Activated naive CD8-positive, alpha-beta T cell treated with anti-CD3 and anti-CD28 coated beads, Interleukin-2, amount 50 U/mL, for 24 hours (primary cell): ENCODE measurements around the gene PHKB.
"Not testable (repeated sequence)": the region's sequence is repeated elsewhere in the genome, so short reads cannot be mapped to it uniquely, and the experiment has no call there.

ENCODE experiments used
- ATAC-seq: fragments of 150-1000 bp; cut with Tn5 transposase; one replicate; pipeline ENCODE4 v1.10.0; 2021
- DNase-seq: peaks from one replicate; pipeline ENCODE4 v3.0.0; 2021
- H3K27ac Mint-ChIP-seq: one replicate; pipeline ENCODE4 v1.8.0; 2021; ENCODE audit warnings: mild to moderate bottlenecking, mixed read lengths
- H3K27me3 Mint-ChIP-seq: one replicate; pipeline ENCODE4 v1.8.0; 2021; ENCODE audit warnings: mixed read lengths
- H3K36me3 Mint-ChIP-seq: one replicate; pipeline ENCODE4 v1.8.0; 2021; ENCODE audit warnings: low read depth, mixed read lengths
- H3K4me1 Mint-ChIP-seq: one replicate; pipeline ENCODE4 v1.8.0; 2021; ENCODE audit warnings: mixed read lengths
- H3K4me3 Mint-ChIP-seq: one replicate; pipeline ENCODE4 v1.8.0; 2021; ENCODE audit warnings: mild to moderate bottlenecking, moderate library complexity, mixed read lengths
- H3K9me3 Mint-ChIP-seq: one replicate; pipeline ENCODE4 v1.8.0; 2021; ENCODE audit warnings: mixed read lengths

The PHKB gene

DNA sequence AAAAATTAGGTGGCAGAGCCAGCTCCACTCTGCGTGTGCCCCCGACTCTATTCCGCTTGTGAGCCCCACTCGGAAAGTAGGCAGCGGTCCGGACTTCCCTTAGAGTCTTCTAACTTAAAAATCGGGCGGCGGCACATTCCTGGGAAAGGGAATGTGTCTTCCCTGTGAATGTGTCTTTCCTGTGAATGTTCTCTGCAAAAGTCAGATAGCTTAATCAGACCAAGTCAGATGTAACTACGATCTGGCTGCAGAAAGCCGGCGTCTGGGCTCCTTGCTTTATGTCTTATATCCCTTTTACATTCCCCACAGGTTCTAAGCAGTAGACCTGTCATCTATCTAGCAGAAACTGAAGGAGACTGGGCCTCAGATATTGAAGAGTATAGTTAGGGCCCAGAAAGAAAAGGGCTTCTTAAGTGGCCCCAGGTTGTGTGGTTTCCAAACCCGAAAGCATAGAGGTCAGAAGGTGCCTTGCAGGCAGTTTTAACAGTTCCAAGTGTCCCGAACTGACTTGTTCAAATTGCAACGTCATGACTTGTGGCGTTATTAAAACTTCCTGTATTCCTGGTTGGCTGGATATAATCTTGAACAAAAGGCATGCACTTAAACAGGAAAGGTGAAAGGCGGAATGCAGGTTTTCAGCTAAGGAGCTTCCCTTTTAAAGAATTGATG, 601 bp downstream of the PHKB start:
- peak overlapping the region; percentile 99 for H3K4me3 Mint-ChIP-seq
- H3K27ac Mint-ChIP-seq = peak overlapping the region; percentile 90
- no peak for DNase-seq
- ATAC-seq = peak; percentile 21
- peaks cover 3% of the 10 kb centered on the region for H3K36me3 Mint-ChIP-seq
- H3K4me1 Mint-ChIP-seq = peaks cover 64% of the 10 kb centered on the region
- no peaks in the 10 kb centered on the region for H3K9me3 Mint-ChIP-seq
- no peaks in the 10 kb centered on the region for H3K27me3 Mint-ChIP-seq

DNA sequence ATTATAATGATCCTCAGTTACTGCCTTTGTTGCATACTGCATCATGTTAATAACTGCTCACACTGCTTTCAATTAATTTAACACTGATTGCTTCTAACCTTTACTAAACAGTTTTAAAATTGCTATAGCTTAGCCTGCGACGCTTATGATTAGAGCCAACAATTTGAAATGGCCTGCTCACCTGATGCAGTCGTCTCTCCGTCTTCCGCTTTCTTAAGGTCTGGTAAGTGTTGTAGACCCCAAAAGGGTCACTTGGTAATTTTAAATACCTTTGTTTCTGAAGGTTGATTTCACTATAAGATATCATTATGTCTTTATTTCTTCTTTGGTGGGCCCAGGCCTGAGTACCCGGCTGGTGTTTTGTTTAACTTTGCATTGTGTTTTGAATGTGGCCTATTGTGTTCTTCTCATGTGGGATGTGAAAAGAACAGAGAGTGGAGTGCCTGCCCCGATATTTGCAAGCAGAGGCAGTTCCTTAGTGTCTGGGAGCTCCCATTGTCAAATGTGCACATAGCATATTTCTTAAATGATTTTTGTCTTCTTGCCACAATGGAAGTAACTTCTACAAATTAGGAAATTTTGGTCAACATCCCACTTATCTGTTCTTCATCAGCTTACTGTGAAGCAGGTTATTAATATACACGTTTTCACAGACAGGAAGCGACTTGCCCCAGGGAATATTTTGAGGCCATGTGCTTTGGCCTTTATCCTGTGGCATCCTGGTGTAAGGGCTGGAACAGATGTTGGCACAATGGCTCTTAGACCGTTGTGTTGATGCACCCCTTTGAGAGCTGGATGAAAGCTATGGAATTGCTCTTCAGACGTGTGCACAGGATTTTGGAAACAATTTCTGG, 2.9 kb downstream of the PHKB start:
- H3K4me1 Mint-ChIP-seq = peaks cover 55% of the 10 kb centered on the region

DNA sequence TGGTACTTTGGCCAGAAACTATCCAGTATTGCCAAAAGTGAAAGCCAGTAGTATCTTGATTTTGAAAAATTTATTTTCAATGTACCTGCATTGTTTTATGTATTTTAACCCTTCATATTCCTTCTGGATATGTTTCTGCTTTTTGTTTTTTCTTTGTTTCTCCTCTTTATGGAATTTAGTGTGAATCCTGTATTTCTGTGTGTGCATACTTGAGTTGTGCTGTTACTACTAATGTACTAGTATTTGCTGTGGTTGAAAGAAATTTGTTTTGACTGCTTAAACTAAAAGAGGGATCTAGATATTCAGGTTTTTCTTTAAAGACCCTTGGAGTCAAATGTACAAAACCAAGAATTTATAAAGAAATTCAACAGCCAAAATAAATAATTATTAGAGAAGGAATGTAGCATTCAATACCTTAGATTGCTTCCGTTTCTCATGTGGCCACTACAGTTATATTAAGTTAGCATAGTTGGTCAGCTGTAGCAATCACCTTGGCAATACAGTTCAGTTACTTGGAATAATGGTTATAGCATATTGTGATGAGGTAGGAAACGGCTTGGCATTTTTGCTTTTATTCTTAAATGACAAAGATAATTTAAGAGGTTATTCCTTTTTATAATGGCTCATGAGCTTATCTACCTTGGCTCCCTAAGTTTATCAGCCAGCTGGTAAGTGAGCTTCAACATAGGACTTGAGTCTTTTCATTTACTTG, 4.9 kb downstream of the PHKB start:
- H3K27ac Mint-ChIP-seq = no peak overlapping the region
- peaks cover 6% of the 10 kb centered on the region for H3K36me3 Mint-ChIP-seq
- H3K4me1 Mint-ChIP-seq = peaks cover 39% of the 10 kb centered on the region
- DNase-seq (no peak), ATAC-seq (no peak)
- no peaks in the 10 kb centered on the region for H3K9me3 Mint-ChIP-seq
- no peak overlapping the region for H3K4me3 Mint-ChIP-seq
- no peaks in the 10 kb centered on the region for H3K27me3 Mint-ChIP-seq

More for the DNA sequence above, 2.9 kb downstream of the PHKB start:
- no peak overlapping the region for H3K27ac Mint-ChIP-seq
- ATAC-seq (no peak), DNase-seq (no peak)
- no peaks in the 10 kb centered on the region for H3K9me3 Mint-ChIP-seq
- no peak overlapping the region for H3K4me3 Mint-ChIP-seq
- H3K36me3 Mint-ChIP-seq = peaks cover 2% of the 10 kb centered on the region
- no peaks in the 10 kb centered on the region for H3K27me3 Mint-ChIP-seq

DNA sequence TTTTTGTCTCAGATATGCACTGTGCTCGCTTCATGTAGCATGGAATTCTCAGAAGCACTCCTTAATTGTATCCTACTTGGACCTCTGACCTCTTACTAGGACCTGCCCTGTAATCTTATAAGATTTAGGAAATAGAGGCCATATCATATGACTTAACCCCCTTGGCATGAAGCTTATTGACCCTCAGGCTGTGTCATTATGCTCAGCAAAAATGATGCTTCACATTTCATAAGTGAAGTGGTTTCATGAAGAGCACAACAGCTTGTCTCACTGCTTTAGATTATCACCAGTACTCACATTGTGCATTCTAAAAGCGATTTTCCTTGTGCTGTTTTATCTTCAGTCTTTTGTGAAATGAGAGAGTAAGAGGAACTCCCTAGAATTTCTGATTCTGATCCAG, 6.4 kb downstream of the PHKB start:
- H3K27ac Mint-ChIP-seq = no peak overlapping the region
- DNase-seq (no peak), ATAC-seq (no peak)
- no peaks in the 10 kb centered on the region for H3K27me3 Mint-ChIP-seq
- H3K36me3 Mint-ChIP-seq = peaks cover 8% of the 10 kb centered on the region
- H3K4me1 Mint-ChIP-seq = peaks cover 30% of the 10 kb centered on the region
- H3K4me3 Mint-ChIP-seq = no peak overlapping the region
- no peaks in the 10 kb centered on the region for H3K9me3 Mint-ChIP-seq

DNA sequence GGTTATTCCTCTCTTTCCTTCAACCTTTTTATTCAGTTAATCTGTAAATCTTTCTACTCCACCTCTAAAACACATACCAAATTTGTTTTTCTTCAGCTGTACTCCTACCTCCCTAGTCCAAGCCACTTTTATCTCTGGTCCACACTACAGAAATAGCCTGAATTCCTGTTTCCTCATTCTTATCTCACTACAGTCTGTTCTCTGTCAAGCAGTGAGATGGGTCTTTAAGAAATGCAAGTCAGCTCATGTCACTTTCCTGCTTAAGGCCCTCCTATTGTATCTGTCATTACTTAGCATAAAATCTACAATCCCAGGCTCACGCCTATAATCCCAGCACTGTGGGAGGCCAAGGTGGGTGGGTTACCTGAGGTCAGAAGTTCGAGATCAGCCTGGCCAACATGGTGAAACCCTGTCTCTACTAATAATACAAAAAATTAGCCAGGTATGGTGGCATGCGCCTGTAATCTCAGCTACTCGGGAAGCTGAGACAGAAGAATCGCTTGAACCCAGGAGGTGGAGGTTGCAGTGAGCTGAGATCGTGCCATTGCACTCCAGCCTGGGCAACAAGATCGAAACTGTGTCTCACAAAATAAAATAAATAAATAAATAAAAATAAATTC, 7.0 kb downstream of the PHKB start:
- H3K27me3 Mint-ChIP-seq, H3K27ac Mint-ChIP-seq, DNase-seq, ATAC-seq, H3K36me3 Mint-ChIP-seq, H3K9me3 Mint-ChIP-seq, H3K4me3 Mint-ChIP-seq: not testable (repeated sequence)
- H3K4me1 Mint-ChIP-seq = peaks cover 24% of the 10 kb centered on the region

DNA sequence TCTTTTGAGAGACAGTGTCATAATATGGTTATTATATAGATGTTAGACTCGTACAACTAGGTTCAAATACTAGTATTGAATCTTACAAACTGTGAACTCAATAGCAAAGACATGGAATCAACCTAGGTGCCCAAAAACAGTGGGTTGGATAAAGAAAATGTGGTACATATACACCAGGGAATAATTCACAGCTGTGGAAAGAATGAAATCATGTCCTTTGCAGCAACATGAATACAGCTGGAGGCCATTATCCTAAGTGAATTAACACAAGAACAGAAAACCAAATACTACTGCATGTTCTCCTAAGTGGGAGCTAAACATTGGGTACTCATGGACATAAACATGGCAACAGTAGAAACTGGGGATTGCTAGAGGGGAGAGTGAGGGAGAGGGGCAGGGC, 8.1 kb downstream of the PHKB start:
- no peak overlapping the region for H3K4me3 Mint-ChIP-seq
- H3K36me3 Mint-ChIP-seq = peaks cover 10% of the 10 kb centered on the region
- DNase-seq = no peak
- no peaks in the 10 kb centered on the region for H3K27me3 Mint-ChIP-seq
- H3K27ac Mint-ChIP-seq = no peak overlapping the region
- no peaks in the 10 kb centered on the region for H3K9me3 Mint-ChIP-seq
- peaks cover 13% of the 10 kb centered on the region for H3K4me1 Mint-ChIP-seq
- no peak for ATAC-seq

DNA sequence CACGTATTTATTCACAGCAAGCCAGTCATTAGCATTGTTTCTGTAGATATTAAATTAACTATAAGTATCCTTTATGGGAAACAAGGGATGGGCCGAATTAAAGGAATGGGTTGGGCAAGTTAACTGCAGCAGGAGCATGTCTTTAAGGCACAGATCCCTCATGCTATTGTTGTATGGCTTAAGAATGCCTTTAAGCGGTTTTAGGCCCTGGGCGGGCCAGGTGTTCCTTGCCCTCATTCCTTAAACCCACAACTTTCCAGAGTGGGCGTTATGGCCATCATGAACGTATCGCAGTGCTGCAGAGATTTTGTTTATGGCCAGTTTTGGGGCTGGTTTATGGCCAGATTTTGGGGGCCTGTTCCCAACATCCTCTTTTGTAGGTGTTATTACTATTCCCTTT, 9.1 kb downstream of the PHKB start:
- ATAC-seq = no peak
- peaks cover 6% of the 10 kb centered on the region for H3K4me1 Mint-ChIP-seq

DNA sequence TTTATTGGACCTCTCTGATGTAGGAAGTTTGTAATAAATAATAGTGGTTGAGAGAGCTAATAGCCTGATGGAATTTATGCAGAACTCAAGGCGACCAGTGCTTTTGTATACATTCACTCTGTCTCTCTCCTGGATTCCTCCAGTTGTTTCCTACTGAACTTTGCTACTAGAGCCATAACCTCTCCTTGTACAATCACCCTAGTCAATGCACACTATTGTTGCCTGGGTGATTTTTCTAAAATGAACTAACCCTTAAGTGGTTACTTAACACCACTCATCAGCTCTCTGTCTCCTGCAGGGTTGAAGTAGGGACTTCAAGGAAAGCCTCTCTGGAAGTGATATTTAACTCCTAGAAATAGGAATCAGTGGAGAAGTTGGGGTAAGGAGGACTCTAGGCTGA, 9.7 kb downstream of the PHKB start:
- H3K27me3 Mint-ChIP-seq = no peaks in the 10 kb centered on the region
- H3K4me1 Mint-ChIP-seq = peaks cover 2% of the 10 kb centered on the region
- no peak overlapping the region for H3K4me3 Mint-ChIP-seq
- DNase-seq (no peak), ATAC-seq (no peak)
- no peak overlapping the region for H3K27ac Mint-ChIP-seq
- no peaks in the 10 kb centered on the region for H3K9me3 Mint-ChIP-seq
- H3K36me3 Mint-ChIP-seq = peaks cover 10% of the 10 kb centered on the region

More for the DNA sequence above, 9.1 kb downstream of the PHKB start:
- Mint-ChIP-seq H3K27ac (no peak overlapping the region), H3K36me3 (peaks cover 10% of the 10 kb centered on the region), H3K27me3 (no peaks in the 10 kb centered on the region), H3K9me3 (no peaks in the 10 kb centered on the region), H3K4me3 (no peak overlapping the region)
- no peak for DNase-seq

DNA sequence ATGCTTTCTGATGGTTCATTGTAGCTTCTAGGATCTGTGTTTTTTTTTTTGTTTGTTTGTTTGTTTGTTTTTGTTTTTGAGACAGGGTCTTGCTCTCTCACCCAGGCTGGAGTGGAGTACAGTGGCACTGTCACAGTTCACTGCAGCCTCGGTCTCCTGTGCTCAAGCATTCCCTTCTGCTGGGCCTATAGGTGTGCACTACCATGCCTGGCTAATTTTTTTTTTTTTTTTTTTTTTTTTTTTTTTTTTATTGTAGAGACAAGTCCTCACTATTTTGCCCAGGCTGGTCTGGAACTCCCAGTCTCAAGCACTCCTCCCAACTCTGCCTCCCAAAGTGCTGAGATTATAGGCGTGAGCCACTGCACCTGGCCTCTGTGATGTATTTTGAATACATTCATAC, 11.9 kb downstream of the PHKB start:
- not testable (repeated sequence) for H3K27me3 Mint-ChIP-seq, ATAC-seq, H3K4me3 Mint-ChIP-seq, DNase-seq, H3K9me3 Mint-ChIP-seq, H3K36me3 Mint-ChIP-seq, H3K4me1 Mint-ChIP-seq, H3K27ac Mint-ChIP-seq

DNA sequence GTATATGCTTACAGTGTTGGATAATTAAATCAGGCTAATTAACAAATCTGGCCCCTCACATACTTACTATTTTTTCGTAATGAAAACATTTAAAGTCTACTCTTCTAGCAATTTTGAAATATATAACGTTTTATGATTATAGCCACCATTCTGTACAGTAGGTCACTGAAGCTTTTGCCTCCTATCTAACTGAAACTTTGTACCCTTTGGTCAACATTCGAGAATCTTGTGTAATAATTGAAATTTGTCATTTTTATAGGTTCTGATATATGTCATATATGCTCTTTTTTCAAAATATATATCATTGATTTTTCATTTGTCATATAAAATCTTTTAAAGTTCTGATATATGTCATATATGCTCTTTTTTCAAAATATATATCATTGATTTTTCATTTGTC, 12.7 kb downstream of the PHKB start:
- DNase-seq (no peak), ATAC-seq (no peak)
- peaks cover 8% of the 10 kb centered on the region for H3K36me3 Mint-ChIP-seq
- peaks cover 3% of the 10 kb centered on the region for H3K4me1 Mint-ChIP-seq
- H3K4me3 Mint-ChIP-seq = no peak overlapping the region
- H3K27me3 Mint-ChIP-seq = no peaks in the 10 kb centered on the region
- no peak overlapping the region for H3K27ac Mint-ChIP-seq
- no peaks in the 10 kb centered on the region for H3K9me3 Mint-ChIP-seq

DNA sequence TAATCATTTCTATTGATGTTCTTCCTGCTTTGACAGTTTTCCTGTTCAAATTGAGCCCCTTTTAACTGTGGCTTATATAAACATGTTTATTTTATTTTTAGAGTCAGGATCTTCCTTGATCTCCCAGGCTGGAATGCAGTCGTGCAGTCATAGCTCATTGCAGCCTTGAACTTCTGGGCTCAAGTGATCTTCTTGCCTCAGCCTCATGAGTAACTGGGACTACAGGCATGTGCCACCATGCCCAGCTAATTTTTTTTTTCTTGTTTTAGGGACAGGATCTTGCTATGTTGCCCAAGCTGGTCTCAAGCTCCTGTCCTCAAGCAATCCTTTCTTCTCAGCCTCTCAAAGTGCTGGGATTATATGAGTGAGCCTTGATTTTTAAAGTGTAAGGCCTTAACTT, 14.7 kb downstream of the PHKB start:
- no peak overlapping the region for H3K4me3 Mint-ChIP-seq
- ATAC-seq (no peak), DNase-seq (no peak)
- peaks cover 8% of the 10 kb centered on the region for H3K4me1 Mint-ChIP-seq
- H3K27ac Mint-ChIP-seq = no peak overlapping the region
- no peaks in the 10 kb centered on the region for H3K9me3 Mint-ChIP-seq
- H3K36me3 Mint-ChIP-seq = peaks cover 10% of the 10 kb centered on the region
- no peaks in the 10 kb centered on the region for H3K27me3 Mint-ChIP-seq

DNA sequence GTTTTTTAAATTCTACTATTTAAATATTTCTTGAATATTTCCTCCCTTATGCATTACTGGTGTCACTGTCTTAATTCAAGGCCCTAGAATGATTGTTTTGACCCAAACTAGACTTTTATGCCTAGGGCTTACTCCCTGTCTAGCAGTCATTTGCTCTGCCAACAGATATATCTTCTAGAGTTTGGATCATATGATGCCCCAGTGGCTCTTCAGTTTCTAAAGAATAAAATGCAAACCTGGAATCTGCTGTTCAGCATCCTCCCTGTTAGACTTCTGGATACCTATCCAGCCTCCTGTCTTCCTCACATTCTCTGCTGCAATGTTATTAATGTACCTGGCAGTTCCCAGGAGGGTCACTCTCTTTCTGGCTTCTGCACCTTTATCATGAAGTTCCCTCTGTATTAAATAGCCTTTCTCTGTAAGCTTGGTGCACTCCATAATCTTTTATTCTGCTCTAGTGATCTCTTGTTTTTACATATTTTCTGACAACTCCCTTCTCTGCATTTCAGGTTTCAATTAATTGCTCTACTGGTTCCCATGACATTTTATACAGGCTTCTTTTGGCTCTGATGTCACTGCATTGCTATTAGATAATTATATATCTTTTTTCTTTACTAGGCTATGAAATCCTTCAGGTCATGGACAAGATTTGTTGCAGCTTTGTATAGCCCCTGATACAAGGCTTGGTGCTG, 15.7 kb downstream of the PHKB start:
- no peak overlapping the region for H3K4me3 Mint-ChIP-seq
- no peaks in the 10 kb centered on the region for H3K9me3 Mint-ChIP-seq
- peaks cover 5% of the 10 kb centered on the region for H3K36me3 Mint-ChIP-seq
- peaks cover 17% of the 10 kb centered on the region for H3K4me1 Mint-ChIP-seq
- H3K27me3 Mint-ChIP-seq = no peaks in the 10 kb centered on the region
- DNase-seq (no peak), ATAC-seq (no peak)
- H3K27ac Mint-ChIP-seq = no peak overlapping the region

DNA sequence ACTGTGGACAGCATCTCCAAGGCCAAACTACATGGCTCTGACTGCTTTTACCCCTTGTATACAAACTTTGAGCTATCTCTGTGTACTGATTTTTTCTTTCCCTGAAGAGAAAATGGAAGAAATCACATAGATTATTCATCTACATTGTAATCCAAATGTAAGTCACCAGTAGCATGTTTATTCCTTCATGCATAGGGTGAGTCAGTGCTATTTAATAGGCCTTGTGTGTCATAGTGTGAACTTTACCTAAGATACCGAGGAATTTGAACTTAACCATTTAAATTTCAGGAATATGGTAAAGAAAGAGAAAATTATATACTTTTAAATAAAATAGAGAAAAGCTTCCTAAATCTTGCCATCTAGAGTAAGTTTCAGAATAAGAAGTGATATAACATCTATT, 16.5 kb downstream of the PHKB start:
- Mint-ChIP-seq H3K4me1 (peaks cover 20% of the 10 kb centered on the region), H3K9me3 (no peaks in the 10 kb centered on the region), H3K4me3 (no peak overlapping the region), H3K27me3 (no peaks in the 10 kb centered on the region), H3K27ac (no peak overlapping the region), H3K36me3 (peaks cover 5% of the 10 kb centered on the region)
- DNase-seq (no peak), ATAC-seq (no peak)

DNA sequence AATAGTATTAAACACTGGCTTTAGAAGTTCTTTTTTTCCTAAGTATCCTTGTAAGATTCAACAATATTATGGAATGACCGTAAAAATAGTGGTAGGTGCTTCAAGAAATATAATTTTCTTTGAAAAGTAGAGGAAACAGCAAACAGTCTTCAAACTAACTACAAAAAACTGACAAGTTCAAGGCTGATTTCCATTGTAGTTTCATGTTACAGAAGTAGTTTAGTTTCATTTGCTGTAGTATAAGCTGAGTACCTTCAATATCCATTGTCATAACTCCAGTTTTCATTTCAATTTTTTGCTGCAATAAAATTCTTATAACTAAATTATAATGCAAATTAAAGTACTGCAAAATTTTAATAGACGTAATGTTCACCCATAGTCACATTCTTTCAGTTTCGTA, 19.3 kb downstream of the PHKB start:
- Mint-ChIP-seq H3K27ac (no peak overlapping the region), H3K27me3 (no peaks in the 10 kb centered on the region), H3K36me3 (peaks cover 5% of the 10 kb centered on the region), H3K9me3 (no peaks in the 10 kb centered on the region), H3K4me3 (no peak overlapping the region), H3K4me1 (peaks cover 37% of the 10 kb centered on the region)
- DNase-seq (no peak), ATAC-seq (no peak)
